Measurements from ENCODE around the gene UBE2E2. TPM values are rescaled to one million over a fixed set of nuclear protein-coding genes. Genes with fewer than 3 reads are reported as not detected.
"Not testable (repeated sequence)": the region's sequence is repeated elsewhere in the genome, so short reads cannot be mapped to it uniquely, and the experiment has no call there.

The UBE2E2 gene
- total RNA-seq, 1 donor from 2014 or later = 28.7 TPM

GRCh38 chr3:23169551-23169950 is 33.6 kb upstream of the UBE2E2 start:
- no peak for TF ChIP-seq CTCF (IDR thresholded peaks at IDR 0.05; ENCODE audit: insufficient read depth, low read length, poor library complexity, severe bottlenecking)
- Histone ChIP-seq H3K36me3 (ENCODE audit: control insufficient read depth, insufficient read depth, low read length) (no peaks in the 10 kb centered on the region), H3K4me3 (ENCODE audit: low read depth, low read length) (no peak overlapping the region), H3K27me3 (ENCODE audit: control insufficient read depth, insufficient read depth, low read length) (no peaks in the 10 kb centered on the region)
- DNase-seq (ENCODE audit: low read depth) = no peak

- H3K4me3 ChIP-seq (ENCODE audit: low read depth, low read length) = no peak overlapping the region
- H3K27me3 ChIP-seq (ENCODE audit: control insufficient read depth, insufficient read depth, low read length) = no peaks in the 10 kb centered on the region
- no peaks in the 10 kb centered on the region for H3K36me3 ChIP-seq (ENCODE audit: control insufficient read depth, insufficient read depth, low read length)
- TF ChIP-seq CTCF (IDR thresholded peaks at IDR 0.05; ENCODE audit: insufficient read depth, low read length, poor library complexity, severe bottlenecking) = no peak
- DNase-seq (ENCODE audit: low read depth) = no peak
Measured at GRCh38 chr3:23170291-23170690, 32.8 kb upstream of the UBE2E2 start.

GRCh38 chr3:23172059-23172458 is 31.1 kb upstream of the UBE2E2 start:
- DNase-seq (ENCODE audit: low read depth) = no peak
- no peaks in the 10 kb centered on the region for H3K36me3 ChIP-seq (ENCODE audit: control insufficient read depth, insufficient read depth, low read length)
- TF ChIP-seq CTCF (IDR thresholded peaks at IDR 0.05; ENCODE audit: insufficient read depth, low read length, poor library complexity, severe bottlenecking) = no peak
- H3K27me3 ChIP-seq (ENCODE audit: control insufficient read depth, insufficient read depth, low read length) = no peaks in the 10 kb centered on the region
- H3K4me3 ChIP-seq (ENCODE audit: low read depth, low read length) = no peak overlapping the region

GRCh38 chr3:23174426-23175039 is 28.6 kb upstream of the UBE2E2 start:
- TF ChIP-seq CTCF (IDR thresholded peaks at IDR 0.05; ENCODE audit: insufficient read depth, low read length, poor library complexity, severe bottlenecking) = no peak
- Histone ChIP-seq H3K27me3 (ENCODE audit: control insufficient read depth, insufficient read depth, low read length) (no peaks in the 10 kb centered on the region), H3K36me3 (ENCODE audit: control insufficient read depth, insufficient read depth, low read length) (no peaks in the 10 kb centered on the region), H3K4me3 (ENCODE audit: low read depth, low read length) (no peak overlapping the region)
- DNase-seq (ENCODE audit: low read depth) = no peak

- DNase-seq (ENCODE audit: low read depth) = peak; percentile 53
- no peak overlapping the region for H3K4me3 ChIP-seq (ENCODE audit: low read depth, low read length)
- no peaks in the 10 kb centered on the region for H3K36me3 ChIP-seq (ENCODE audit: control insufficient read depth, insufficient read depth, low read length)
- no peaks in the 10 kb centered on the region for H3K27me3 ChIP-seq (ENCODE audit: control insufficient read depth, insufficient read depth, low read length)
- no peak for TF ChIP-seq CTCF (IDR thresholded peaks at IDR 0.05; ENCODE audit: insufficient read depth, low read length, poor library complexity, severe bottlenecking)
Measured at GRCh38 chr3:23175341-23176083, 27.6 kb upstream of the UBE2E2 start.

- not testable (repeated sequence) for DNase-seq (ENCODE audit: low read depth); H3K4me3 ChIP-seq (ENCODE audit: low read depth, low read length); H3K27me3 ChIP-seq (ENCODE audit: control insufficient read depth, insufficient read depth, low read length)
Measured at GRCh38 chr3:23176839-23177238, 26.3 kb upstream of the UBE2E2 start.

More at GRCh38 chr3:23176839-23177238, 26.3 kb upstream of the UBE2E2 start:
- H3K36me3 ChIP-seq (ENCODE audit: control insufficient read depth, insufficient read depth, low read length) = not testable (repeated sequence)

Data from kidney epithelial cell (primary cell).